AG04449 (cell line): Measurements from ENCODE around the gene PRKAR1B.

Source experiments
- CTCF ChIA-PET: fragments of 350-600 bp; formaldehyde crosslinking; extraction: SDS; loops from one replicate; lab custom pipeline; 2021; ENCODE audit warnings: antibody characterized with exemption; lab: Yijun Ruan, JAX
- POLR2A ChIA-PET: fragments of 400-600, 350-600 bp; formaldehyde crosslinking; extraction: SDS; loops from one replicate; lab custom pipeline; 2020; ENCODE audit warnings: antibody characterized with exemption, inconsistent platforms; lab: Yijun Ruan, JAX
- DNase-seq: peaks from one replicate; pipeline ENCODE4 v3.0.0-alpha.2; 2010; ENCODE audit warnings: low read depth, low spot score
- H3K4me3 ChIP-seq: 2 replicates; pipeline ENCODE4 v1.5.1; 2011; ENCODE audit warnings: low read depth, mild to moderate bottlenecking, control low read depth, low read length
- TF ChIP-seq, protein P1 (sequence below): IDR thresholded peaks from one replicate; pipeline ENCODE4 v1.5.1; 2011; ENCODE audit warnings: mild to moderate bottlenecking, moderate library complexity, low read length, control low read depth, inconsistent platforms; ENCODE audit not compliant: insufficient read depth; ENCODE audit errors: missing control alignments

PRKAR1B gene

DNA sequence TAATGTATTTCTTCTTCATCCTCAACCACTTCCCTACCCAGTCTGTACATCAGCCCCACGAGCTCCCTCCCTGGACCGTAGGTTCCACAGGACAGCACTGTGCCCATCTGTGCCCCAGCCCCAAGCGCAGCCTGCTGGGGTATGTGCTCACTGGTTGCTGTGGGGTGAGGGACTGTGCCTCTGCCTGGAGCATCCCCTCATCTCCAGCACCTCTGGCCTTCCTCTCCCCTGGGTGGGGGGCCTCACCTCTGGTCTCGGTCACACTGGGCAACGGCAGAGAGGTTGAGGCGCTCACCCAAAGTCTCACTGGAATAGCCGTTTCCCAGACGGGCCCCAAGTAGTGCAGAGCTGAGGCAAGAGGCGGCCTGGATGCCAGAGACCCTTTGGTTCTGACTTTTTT, 1.5 kb upstream of the PRKAR1B start:
- POLR2A ChIA-PET, result interaction anchor here (2.3 kb wide), 1 partner anchor 8 kb away, joined by 7 read pairs; no protein-coding TSS in a partner anchor
- TF ChIP-seq, protein P1, sequence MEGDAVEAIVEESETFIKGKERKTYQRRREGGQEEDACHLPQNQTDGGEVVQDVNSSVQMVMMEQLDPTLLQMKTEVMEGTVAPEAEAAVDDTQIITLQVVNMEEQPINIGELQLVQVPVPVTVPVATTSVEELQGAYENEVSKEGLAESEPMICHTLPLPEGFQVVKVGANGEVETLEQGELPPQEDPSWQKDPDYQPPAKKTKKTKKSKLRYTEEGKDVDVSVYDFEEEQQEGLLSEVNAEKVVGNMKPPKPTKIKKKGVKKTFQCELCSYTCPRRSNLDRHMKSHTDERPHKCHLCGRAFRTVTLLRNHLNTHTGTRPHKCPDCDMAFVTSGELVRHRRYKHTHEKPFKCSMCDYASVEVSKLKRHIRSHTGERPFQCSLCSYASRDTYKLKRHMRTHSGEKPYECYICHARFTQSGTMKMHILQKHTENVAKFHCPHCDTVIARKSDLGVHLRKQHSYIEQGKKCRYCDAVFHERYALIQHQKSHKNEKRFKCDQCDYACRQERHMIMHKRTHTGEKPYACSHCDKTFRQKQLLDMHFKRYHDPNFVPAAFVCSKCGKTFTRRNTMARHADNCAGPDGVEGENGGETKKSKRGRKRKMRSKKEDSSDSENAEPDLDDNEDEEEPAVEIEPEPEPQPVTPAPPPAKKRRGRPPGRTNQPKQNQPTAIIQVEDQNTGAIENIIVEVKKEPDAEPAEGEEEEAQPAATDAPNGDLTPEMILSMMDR, result no peak
- H3K4me3 ChIP-seq, result peak overlapping the region; percentile 3; the same call in 1 of the 2 replicates
- CTCF ChIA-PET, result interaction anchor here (0.8 to 1.6 kb wide), 3 partner anchors 46 to 395 kb away, joined by 3 to 5 read pairs (median 3); no protein-coding TSS in a partner anchor
- no peak for DNase-seq

DNA sequence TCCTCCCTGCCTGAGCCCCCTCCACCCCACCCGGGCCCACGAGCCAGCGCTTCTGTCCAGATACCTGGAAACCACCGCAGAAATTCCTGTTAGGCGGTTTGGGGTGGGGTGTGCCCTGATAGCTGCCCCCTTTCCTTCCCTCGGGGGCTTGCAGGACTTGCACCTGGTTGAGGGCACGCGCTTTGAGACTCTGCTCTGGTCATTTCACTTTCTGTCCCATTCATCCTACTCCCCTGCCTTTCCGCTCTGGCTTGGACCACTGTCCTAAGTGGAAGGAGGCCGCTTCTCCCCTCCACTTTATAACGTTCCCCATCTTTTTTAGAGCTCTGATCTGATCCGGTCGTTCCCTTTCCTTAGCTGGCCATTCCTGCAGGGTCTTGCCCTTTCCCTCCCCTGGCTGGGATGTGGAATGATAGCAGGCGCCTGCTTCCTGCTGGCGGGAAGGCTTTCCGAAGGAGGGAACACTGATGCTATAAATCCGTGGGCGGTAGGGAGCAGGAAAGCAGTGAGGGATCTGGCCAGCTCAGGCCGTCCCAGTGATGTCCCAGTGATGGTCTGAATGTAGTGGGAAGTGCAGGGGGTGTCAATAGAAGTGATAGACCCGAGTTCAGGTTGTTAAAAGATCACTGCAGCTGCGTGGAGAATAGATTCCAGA, 852 bp upstream of the PRKAR1B start:
- ChIA-PET POLR2A (interaction anchor here (2.3 kb wide), 1 partner anchor 8 kb away, joined by 7 read pairs; no protein-coding TSS in a partner anchor), CTCF (interaction anchor here (0.8 to 1.6 kb wide), 3 partner anchors 47 to 395 kb away, joined by 3 to 5 read pairs (median 3); no protein-coding TSS in a partner anchor)
- DNase-seq, result no peak
- H3K4me3 ChIP-seq, result peak overlapping the region; percentile 62
- TF ChIP-seq, protein P1, result no peak

DNA sequence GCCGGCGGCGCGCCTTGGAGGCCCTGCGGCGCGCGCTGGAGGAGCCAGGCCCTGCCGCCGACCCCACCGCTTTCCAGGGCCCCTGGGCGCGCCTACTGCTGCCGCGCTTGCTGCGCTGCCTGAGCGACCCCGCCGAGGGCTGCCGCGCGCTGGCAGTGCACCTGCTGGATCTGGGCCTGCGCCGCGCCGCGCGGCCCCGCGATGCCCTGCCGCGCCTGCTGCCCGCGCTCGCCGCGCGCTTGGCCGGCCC, 302 bp downstream of the PRKAR1B start:
- POLR2A ChIA-PET, result interaction anchor here (2.3 kb wide), 1 partner anchor 9 kb away, joined by 7 read pairs; no protein-coding TSS in a partner anchor
- TF ChIP-seq, protein P1, result no peak

DNA sequence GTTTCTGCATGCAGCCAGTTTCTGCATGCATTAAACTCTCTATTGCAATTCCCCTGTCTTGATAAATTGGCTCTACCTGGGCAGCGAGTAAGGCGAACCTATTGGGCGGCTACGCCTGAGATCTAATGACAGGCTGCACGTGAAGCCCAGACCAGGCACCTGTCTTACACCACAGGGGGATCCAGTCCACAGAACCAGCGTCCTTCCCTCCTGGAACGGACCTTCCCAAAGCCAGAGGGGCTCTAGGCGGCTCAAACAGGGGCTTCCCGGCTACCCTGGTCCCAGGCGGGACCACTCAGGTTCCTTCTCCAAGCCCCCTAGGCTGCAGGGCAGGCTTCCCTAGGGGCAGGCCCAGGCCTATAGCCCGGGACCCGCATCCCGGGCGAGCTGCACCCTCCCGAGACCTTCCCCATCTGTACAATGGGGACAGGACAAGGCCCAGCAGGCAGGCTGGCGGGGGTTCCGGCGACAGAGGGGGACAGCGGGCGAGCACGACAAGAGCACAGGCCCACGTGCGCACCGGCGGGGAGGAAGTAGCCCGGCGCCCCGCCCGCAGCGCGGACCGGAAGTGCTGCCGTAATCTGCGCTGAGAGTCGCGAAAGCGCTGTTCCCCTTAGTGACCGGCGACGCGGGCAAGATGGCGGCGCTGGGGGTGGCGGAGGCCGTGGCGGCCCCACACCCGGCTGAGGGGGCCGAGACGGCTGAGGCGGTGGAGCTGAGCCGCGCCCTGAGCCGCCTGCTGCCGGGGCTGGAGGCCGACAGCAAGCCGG, 812 bp downstream of the PRKAR1B start, which contains the start of gene DNAAF5:
TSS of gene DNAAF5 (plus strand) at position 616 of the 770 bp plus-strand sequence. CDS start at position 638, 22 bp downstream.
- ChIA-PET CTCF (interaction anchor here (0.9 to 1.2 kb wide), 3 partner anchors 9 to 404 kb away, joined by 3 read pairs; no protein-coding TSS in a partner anchor), POLR2A (interaction anchor here (2.3 kb wide), 1 partner anchor 10 kb away, joined by 7 read pairs; no protein-coding TSS in a partner anchor)
- H3K4me3 ChIP-seq, result peak within 1 kb of the TSS; percentile 62
- TF ChIP-seq, protein P1, result no peak
- no peak for DNase-seq

More for the DNA sequence above, 302 bp downstream of the PRKAR1B start:
- CTCF ChIA-PET, result interaction anchor here (0.9 to 1.6 kb wide), 3 partner anchors 8 to 404 kb away, joined by 3 to 5 read pairs (median 3); no protein-coding TSS in a partner anchor
- peak overlapping the region; percentile 62 for H3K4me3 ChIP-seq
- no peak for DNase-seq

DNA sequence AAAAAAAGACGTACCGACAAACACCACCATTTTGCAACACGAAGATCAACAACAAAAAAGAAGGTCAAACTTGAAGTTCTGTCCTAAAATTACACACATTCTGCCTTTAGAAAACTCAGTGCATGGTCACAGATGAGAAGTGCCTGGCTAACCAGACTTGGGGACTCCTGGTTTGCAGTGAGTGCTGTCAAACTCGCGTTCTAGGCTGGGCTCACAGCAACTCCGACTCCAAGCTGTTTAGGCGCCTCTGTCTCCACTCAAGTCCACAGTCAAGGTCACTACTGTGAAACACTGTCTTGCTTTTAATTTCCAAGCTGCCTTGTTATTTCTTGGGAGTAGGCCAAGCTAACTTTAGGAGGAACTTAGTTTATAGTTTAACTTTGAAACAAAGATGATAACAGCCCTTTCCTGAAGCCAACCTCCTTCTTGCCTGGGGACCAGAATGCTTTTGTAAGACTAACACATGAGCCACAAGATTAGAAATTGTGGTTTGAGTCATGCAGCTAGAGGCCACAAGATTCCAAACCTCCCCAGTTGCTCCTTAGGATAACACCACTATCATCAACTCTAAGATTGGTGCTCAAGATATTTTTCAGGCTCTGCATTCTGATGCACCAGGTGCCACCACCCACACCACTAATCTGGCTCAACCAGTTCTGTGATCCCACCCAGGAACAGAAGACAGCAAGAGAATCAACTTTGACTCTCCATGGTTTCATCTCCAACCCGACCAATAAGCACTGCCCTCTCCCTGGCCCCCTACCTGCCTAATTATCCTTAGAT, 1.7 kb downstream of the PRKAR1B start:
- POLR2A ChIA-PET, result no interaction called here
- CTCF ChIA-PET, result interaction anchor here (1.1 kb wide), 1 partner anchor 38 kb away, joined by 3 read pairs; no protein-coding TSS in a partner anchor
- no peak for DNase-seq
- H3K4me3 ChIP-seq, result peak overlapping the region; percentile 62
- TF ChIP-seq, protein P1, result no peak
